Activated CD8-positive, alpha-beta memory T cell treated with anti-CD3 and anti-CD28 coated beads for 4 hours (primary cell): ENCODE results near the gene CXXC5.

Experiments
- DNase-seq, 2 donors: peaks; one replicate each; pipeline ENCODE4 v3.0.0-alpha.2; 2020; ENCODE audit warnings: low read depth in 2 of 2

The CXXC5 gene

DNA sequence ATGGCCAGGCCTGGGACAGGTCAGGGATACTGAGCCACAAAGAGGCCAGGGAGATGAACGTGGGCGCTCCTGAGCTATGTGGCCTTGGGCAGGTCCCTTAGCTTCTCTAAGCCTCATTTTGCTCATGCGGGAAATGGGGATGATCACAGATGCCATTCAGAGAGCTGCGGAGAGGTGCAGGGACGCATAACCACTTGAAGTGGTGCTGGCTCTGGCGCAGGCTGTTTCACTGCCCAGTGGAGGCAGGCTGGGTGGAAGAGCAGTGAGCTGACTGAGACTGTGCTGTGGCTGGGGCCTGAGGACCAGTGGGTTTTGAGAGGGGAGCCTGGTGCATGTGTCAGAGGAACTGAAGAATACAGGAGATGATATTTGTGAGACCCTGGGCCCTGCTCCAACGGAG is 18.4 kb downstream of the CXXC5 start:
- no peak for DNase-seq

GRCh38 chr5:139667001-139667729 is 19.0 kb downstream of the CXXC5 start:
- no peak for DNase-seq

DNA sequence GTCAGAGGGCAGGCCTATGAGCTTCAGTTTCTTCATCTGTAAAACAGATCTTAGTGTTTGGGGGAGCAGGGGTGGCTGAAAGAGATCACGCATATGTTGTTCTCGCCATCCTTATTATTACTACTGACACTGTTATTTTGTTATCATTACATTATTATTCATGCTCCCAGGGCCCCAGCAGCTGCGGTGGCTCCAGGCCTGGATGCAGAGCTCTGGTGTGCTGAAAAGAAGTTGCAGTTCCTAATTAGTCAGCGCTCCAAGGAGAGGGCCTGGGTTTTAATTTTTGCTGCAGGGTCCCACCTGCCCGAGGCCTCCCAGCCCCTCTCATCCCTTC is 19.5 kb downstream of the CXXC5 start:
- no peak for DNase-seq

DNA sequence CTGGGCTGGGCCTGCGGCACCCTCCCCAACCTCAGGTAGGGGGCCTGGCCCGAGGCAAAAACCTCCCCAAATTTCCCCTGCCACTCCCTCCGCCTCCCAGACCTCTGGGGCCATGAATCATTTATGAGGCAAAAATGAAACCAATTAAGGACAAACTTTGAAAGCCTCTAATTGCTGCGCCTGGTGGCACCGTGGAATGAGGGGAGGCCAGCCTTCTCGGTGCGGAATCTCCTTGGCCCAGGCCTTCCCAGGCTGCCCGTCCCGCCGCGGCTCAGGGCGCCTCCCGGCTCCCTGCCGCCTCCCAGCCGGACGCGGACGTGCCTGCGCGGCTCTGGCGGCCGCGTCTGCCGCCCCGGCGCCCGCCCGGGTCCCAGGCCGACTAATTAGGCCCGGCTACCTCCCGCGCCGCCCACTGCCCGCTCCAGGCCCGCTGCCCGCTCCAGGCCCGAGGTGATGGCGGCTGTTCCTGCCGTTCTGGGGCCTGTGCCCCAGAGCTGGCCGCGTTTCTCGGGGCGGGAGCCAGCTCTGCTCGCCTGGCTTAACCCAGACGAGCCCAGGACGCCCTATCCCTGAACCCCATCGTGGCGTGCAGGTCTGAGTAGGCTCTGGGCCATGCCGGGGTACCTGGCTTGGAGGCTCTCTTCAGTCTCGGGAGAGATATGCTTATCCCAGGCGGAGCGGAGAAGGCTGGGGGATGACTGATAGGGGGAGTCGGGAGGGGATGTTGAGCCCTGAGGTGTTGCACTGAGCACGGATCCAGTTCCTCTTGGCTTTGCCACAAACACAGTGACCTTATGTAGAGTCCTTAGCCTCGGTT is 20.1 kb downstream of the CXXC5 start:
- DNase-seq = no peak

DNA sequence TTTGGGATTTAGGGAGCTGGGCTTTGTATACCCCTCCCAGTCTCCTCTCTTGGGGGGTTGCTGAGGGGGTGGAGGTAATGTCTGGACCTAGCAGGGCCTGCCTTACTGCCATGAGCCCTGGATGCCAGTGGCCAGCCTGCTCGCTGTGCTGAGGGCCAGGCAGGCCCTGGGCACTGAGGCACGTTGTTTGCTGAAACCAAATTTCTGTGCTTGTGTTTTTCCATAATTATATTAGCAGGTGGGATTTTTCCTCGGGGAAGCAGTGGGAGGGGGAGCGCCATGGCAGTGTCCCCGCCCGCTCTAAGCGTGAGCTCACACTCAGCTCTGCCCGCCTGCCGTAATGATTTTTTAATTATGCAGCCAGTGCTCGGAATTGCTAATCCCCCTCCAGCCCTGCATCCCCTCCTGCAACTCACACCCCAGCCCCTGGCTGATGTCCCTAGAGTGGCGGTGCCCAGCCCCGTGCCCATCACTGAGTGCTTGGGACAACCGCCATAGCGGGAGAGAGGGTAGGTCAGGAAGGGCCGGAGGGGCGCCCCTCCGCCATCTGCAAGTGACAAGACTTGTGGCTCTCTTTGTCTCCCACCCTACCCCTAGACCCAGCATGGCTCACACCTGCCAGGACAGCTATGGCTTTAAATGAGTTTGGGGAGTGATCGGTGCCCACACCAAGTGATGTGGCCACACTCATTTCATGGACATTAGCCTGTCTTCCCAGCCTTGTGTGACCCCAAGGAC is 20.9 kb downstream of the CXXC5 start:
- no peak for DNase-seq

GRCh38 chr5:139669662-139670368 is 21.7 kb downstream of the CXXC5 start:
- no peak for DNase-seq

DNA sequence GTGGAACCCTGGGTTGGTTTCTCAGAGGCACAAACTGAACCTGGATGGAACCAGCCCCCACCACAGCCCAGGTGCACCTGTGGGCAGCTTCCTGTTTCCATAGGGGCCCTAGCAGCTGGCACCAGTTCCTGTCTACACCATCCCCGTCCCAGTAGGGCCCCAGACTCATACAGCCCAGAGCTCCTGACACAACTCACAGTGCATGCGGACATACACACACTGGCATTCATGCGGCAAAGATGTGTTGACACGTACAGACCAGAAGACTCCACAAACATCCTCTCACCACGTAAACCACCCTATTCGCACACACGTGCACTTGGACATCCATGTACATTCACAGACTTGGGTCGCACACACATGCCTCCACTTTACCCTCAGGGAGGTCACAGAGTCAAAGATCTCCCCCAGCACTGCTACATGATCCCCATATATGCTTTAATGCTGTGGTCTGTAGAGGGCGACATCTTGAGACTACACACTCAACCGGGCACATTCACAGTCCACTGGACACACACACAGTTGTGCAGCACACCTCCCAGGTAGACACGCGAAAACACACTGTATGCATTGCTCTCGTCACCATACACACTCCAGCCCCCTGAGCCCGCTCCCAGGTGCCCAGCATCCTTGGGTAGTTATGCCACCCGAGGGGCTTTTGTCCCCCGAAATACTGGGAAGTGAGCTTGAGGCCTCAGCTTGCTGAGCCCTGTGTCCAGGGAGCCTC is 22.4 kb downstream of the CXXC5 start:
- no peak for DNase-seq

GRCh38 chr5:139671096-139671841 is 23.1 kb downstream of the CXXC5 start:
- DNase-seq = no peak

DNA sequence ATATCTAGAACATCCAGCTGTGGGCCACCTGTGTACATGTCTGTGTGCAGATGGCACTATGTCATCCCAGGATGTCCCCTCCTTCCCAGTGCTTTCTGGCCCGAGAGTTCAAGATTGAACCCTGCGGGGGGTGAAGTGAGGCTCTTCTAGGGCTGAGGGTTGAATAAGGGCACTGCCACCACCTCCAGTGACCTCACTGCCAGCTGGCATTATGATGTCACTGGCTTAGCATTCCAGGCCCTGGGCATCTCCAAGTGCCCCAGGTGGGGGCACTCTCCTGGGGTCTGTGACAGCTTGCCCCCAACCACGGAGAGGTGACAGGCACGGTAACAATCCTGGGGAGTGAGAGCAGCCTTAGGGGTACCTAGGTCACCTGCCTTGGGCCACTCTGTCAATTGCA is 27.1 kb downstream of the CXXC5 start:
- no peak for DNase-seq

DNA sequence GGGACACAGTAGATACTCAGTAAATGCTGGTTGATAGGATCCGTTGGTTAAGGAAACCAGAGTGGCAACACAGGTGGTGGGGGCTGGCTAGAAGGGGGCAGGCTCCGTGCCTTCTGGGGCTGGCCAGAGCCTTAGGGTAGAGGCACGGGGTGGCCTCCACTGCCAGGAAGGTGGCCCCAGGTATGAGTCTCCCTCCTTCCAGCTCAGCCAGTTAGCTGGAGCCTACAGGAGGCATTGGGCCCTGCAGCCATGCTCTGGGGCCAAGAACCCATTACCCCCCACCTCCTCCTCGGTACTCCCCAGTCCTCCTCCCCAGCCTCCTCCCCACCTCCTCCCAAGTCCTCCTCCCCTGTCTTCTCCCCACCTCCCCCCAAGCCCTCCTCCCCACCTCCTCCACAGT is 27.7 kb downstream of the CXXC5 start:
- no peak for DNase-seq

- DNase-seq = no peak
Observed at GRCh38 chr5:139676406-139676805, 28.3 kb downstream of the CXXC5 start.

DNA sequence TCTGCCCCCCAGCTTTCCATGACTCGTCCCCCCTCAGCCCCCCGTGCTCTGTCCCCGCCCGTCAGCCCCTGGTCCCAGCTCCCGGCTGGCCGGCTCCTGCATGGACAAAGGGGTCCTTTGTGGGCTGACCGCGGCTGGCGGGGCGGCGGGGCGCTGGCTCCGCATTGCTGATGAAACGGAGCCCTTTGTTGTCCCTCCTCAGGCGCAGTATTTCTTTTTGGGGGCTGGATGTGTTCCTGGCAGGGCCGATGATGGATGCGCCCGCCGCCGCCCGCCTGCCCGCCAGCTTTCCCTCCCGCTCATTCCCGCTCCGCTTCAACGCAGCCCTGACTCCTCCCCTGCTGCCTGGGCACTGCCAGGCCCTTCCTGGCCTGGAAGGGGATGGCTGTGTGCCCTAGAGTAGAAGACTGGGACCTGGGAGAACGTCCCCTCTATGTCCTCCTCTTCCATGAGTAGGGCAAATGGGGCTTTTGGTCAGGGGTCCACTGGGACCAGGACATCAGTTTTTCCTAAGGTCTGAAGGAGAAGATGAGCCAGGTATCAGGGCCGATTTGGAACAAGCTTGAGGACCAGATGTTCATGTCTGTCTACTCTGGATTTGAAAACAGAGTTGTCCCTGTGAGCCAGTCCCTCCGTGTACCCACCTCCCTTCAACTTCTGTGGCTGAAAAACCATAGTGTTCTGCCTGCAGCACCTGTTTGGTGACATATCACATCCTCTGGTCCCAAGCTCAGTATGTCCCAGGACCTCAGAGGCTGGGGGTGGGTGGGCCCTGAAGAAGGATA is 29.0 kb downstream of the CXXC5 start:
- no peak for DNase-seq

GRCh38 chr5:139677736-139678613 is 29.8 kb downstream of the CXXC5 start:
- no peak for DNase-seq

- no peak for DNase-seq
Observed at GRCh38 chr5:139678751-139679750, 30.9 kb downstream of the CXXC5 start.

- no peak for DNase-seq
Observed at GRCh38 chr5:139680368-139681111, 32.4 kb downstream of the CXXC5 start.

DNA sequence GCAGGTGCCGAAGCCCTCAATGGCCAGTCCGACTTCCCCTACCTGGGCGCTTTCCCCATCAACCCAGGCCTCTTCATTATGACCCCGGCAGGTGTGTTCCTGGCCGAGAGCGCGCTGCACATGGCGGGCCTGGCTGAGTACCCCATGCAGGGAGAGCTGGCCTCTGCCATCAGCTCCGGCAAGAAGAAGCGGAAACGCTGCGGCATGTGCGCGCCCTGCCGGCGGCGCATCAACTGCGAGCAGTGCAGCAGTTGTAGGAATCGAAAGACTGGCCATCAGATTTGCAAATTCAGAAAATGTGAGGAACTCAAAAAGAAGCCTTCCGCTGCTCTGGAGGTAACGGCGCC is 32.9 kb downstream of the CXXC5 start:
- DNase-seq = no peak

DNA sequence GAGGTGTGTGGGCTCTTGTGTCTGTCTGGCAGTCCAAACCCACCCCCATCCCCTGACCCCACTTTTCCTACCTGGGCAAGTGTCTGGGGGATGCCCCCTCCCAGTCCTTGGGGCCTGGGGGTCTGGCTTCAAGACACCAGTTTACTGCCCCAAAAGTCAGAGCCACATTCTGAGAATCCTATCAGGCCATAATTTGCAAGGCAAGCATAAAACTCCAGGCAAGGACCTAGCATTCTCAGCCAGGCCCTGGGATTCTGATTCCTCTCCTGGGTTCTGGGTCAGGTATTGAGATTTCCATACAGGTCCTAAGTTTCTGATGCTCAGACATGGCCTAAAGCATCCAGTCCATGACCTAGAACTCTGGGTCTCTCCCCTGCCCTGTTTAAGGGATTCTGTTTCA is 33.3 kb downstream of the CXXC5 start:
- no peak for DNase-seq
